HG03280 (cell line): ENCODE measurements around the gene RMND5A.

Experiments used
- ATAC-seq: cut with Tn5 transposase; IDR thresholded peaks from one replicate; pipeline ENCODE4 v1.9.1; 2021; ENCODE audit warnings: mild to moderate bottlenecking, moderate library complexity; ENCODE audit not compliant: unreplicated experiment

Gene RMND5A

DNA sequence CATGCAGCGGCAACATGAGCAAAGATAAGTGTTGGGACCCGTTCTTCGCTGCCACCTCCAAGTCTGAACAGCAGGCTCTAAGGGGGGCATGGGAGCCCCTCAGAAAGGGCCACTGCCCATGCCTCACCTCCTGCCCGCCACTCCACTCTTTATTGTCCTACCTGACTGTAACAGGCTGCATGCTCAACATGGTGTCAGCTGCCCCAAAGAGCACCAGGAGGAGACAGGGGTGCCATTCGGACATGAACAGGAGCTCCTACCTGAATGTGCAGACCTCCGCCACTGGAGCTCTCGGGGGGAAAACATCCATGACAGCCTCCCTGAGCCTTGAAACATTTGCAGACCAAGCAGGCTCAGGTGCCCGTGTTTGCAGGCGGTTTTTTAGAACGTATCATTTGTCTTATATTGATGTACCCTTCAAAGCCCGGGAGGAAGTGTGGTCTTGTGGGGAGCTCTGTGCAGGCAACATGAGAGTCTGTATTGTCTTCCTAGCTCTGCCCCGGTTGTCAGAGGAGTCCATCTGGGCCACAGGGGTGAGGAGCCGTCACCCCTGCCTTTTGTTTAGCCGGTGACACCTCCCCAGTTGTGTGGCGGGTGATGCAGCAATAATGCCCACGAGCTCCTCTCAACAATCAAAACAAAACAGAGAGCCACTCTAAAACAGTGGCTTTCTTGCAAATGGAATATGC is 105.7 kb downstream of the RMND5A start:
- ATAC-seq, result no peak

DNA sequence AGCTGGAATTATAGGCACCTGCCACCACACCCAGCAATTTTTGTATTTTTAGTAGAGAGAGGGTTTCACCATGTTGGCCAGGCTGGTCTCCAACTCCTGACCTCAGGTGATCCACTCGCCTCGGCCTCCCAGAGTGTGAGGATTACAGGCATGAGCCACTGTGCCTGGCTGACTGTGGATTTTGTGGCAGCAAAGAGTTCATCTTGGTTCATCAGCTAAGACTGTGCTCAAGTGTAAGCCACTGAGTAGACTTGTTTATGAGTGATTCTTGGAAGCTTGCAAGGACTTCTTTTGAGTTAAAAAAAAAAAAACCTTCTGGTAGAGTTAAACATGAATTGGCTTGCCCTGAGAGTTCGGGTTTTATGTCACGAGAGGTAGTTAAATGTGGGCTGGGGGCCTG is 106.9 kb downstream of the RMND5A start:
- ATAC-seq, result no peak
